RWPE2 (cell line): ENCODE measurements around the gene ZBTB4.
"Not testable (repeated sequence)": the region's sequence is repeated elsewhere in the genome, so short reads cannot be mapped to it uniquely, and the experiment has no call there.

Experiments used
- ATAC-seq: fragments of 200-7000 bp; cut with Tn5 transposase; 3 replicates; pipeline ENCODE4 v1.9.1; 2021; ENCODE audit warnings: low read depth
- DNase-seq: peaks from one replicate; pipeline ENCODE4 v3.0.0-alpha.2; 2020; ENCODE audit warnings: low spot score
- H3K27ac ChIP-seq: fragments of 450-650 bp; 2 replicates; pipeline ENCODE4 v1.5.1; 2017; ENCODE audit warnings: mild to moderate bottlenecking; ENCODE audit not compliant: poor library complexity, severe bottlenecking
- H3K27me3 ChIP-seq: fragments of 250-450 bp; sonication (Bioruptor Pico); 2 replicates; pipeline ENCODE4 v1.5.1; 2021; ENCODE audit warnings: mild to moderate bottlenecking, moderate library complexity; ENCODE audit not compliant: insufficient read depth, poor library complexity, severe bottlenecking
- H3K36me3 ChIP-seq: fragments of 250-450 bp; sonication (Bioruptor Pico); 2 replicates; pipeline ENCODE4 v1.5.1; 2020; ENCODE audit warnings: low read depth, mild to moderate bottlenecking, moderate library complexity
- H3K4me1 ChIP-seq: fragments of 250-450 bp; sonication (Bioruptor Pico); 2 replicates; pipeline ENCODE4 v1.5.1; 2021; ENCODE audit warnings: mild to moderate bottlenecking, moderate library complexity; ENCODE audit not compliant: insufficient read depth, poor library complexity, severe bottlenecking
- H3K4me3 ChIP-seq: fragments of 250-450 bp; sonication (Bioruptor Pico); 2 replicates; pipeline ENCODE4 v1.5.1; 2021; ENCODE audit warnings: mild to moderate bottlenecking, moderate library complexity; ENCODE audit not compliant: severe bottlenecking
- H3K9me3 ChIP-seq: fragments of 250-450 bp; sonication (Bioruptor Pico); 2 replicates; pipeline ENCODE4 v1.5.1; 2021; ENCODE audit warnings: mild to moderate bottlenecking, moderate library complexity; ENCODE audit not compliant: severe bottlenecking
- TF ChIP-seq, protein P1 (sequence below): fragments of 450-650 bp; IDR thresholded peaks from one replicate; pipeline ENCODE4 v1.5.1; 2017; ENCODE audit warnings: mild to moderate bottlenecking, moderate library complexity; ENCODE audit not compliant: poor library complexity, severe bottlenecking

The ZBTB4 gene

DNA sequence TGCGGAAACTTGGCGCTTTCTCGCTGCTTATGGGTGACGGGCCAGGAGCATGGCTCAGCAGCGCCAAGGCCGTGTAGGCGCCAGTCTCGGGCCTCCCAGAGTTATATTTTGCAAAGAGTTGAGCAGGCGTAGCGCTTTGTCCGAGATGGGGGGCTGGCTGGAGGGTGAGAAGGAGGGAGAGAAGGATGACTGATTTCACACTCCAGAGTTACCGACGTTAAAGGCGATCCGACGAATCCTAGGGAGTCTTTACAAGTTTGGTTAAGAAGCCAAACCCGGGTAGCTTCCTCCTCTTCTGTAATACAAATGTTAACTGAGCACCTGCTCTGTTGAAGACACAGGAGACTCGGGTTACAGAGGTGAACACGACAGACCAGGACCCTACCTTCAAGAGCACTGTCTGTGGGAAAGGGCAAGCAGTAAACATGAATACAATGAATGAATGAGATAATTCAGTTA lies 5.5 kb upstream of the ZBTB4 start:
- ATAC-seq = peak; percentile 1; the same call in 2 of the 3 replicates
- H3K27ac ChIP-seq = peak overlapping the region; percentile 84

DNA sequence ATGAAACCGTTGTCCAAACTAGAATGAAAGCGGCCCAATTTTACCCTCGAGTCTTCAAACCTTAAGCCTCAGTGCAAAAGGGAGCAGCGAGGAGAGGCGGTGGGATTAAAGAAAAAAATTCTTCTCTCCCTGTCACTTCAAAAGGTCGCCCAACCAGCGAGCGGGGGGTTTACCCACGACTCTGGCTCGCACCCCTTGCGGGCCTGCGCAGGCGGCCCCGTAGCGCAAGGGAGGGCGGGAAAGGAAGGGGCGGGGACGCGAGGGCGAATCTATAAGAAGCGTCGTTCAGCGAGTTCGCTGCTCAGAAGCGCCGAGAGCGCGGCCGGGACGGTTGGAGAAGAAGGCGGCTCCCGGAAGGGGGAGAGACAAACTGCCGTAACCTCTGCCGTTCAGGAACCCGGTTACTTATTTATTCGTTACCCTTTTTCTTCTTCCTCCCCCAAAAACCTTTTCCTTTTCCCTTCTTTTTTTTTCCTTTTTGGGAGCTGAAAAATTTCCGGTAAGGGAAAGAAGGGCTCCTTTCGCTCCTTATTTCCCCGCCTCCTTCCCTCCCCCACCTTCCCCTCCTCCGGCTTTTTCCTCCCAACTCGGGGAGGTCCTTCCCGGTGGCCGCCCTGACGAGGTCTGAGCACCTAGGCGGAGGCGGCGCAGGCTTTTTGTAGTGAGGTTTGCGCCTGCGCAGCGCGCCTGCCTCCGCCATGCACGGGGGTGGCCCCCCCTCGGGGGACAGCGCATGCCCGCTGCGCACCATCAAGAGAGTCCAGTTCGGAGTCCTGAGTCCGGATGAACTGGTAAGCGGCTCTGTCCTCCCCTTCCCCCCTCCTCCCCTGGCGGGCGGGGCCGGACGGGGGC lies 4.9 kb upstream of the ZBTB4 start, which contains the start of gene POLR2A:
POLR2A (plus strand) TSS at position 300 of the 852 bp plus-strand sequence.
- ATAC-seq = peak; percentile 66
- peaks cover 14% of the 10 kb centered on the region for H3K4me1 ChIP-seq
- TF ChIP-seq, protein P1, sequence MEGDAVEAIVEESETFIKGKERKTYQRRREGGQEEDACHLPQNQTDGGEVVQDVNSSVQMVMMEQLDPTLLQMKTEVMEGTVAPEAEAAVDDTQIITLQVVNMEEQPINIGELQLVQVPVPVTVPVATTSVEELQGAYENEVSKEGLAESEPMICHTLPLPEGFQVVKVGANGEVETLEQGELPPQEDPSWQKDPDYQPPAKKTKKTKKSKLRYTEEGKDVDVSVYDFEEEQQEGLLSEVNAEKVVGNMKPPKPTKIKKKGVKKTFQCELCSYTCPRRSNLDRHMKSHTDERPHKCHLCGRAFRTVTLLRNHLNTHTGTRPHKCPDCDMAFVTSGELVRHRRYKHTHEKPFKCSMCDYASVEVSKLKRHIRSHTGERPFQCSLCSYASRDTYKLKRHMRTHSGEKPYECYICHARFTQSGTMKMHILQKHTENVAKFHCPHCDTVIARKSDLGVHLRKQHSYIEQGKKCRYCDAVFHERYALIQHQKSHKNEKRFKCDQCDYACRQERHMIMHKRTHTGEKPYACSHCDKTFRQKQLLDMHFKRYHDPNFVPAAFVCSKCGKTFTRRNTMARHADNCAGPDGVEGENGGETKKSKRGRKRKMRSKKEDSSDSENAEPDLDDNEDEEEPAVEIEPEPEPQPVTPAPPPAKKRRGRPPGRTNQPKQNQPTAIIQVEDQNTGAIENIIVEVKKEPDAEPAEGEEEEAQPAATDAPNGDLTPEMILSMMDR = no peak

More for the DNA sequence above, 5.5 kb upstream of the ZBTB4 start:
- Histone ChIP-seq H3K4me3 (peak overlapping the region; percentile 72), H3K27me3 (no peaks in the 10 kb centered on the region), H3K9me3 (no peaks in the 10 kb centered on the region), H3K4me1 (peaks cover 14% of the 10 kb centered on the region), H3K36me3 (0 out of 2 replicates have a peak, but pooled peaks cover 4% of the 10 kb centered on the region)
- DNase-seq = no peak
- TF ChIP-seq, protein P1 = peak; percentile 19

DNA sequence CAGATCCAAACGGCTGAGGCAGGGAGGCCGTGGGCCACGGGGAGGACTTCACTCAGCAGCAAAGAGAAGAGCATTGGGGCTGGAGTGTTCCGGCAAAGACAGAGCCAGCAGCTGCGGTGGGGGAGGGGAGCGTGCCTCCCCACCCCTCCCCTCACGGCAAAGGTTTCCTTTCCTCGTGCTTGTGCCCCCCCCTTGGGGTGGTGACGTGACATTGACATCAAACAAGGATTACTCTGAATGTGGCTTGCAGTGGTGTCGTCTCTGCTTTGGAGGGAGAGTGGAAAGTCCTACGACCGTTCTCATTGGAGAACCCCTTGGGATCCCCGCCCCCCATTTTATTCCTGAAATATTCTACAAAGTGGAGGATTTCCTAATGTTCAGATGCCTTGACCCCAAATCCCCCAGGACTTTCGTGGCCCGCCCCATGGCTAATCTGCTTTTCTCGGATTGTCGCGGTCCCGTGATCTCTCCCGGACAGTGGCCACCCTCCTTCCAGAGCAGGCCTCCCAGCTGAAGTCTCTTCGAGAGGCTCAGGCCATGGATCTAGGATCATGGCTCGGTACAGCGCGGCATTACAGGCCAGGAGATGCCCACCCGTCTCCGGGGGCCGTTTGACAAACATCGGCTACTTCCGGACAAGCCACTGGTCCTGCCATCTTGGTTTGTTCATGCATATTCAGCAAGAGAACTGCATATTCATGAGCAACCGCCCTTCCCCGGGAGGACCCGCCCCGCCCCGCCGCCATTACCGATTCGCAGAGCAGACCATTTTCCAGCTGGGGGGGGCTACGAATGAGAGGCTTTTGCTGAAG lies 4.0 kb upstream of the ZBTB4 start:
- ATAC-seq = peak; percentile 57
- H3K4me3 ChIP-seq = peak overlapping the region; percentile 72
- 0 out of 2 replicates have a peak, but pooled peaks cover 3% of the 10 kb centered on the region for H3K36me3 ChIP-seq
- peak; percentile 89 for DNase-seq
- no peaks in the 10 kb centered on the region for H3K9me3 ChIP-seq
- TF ChIP-seq, protein P1 = no peak
- H3K27me3 ChIP-seq = no peaks in the 10 kb centered on the region
- peak overlapping the region; percentile 84 for H3K27ac ChIP-seq
- H3K4me1 ChIP-seq = peaks cover 14% of the 10 kb centered on the region

More for the DNA sequence above, 4.9 kb upstream of the ZBTB4 start, which contains the start of gene POLR2A:
- Histone ChIP-seq H3K9me3 (no peaks in the 10 kb centered on the region), H3K27me3 (no peaks in the 10 kb centered on the region), H3K4me3 (peak within 1 kb of the TSS; percentile 72), H3K36me3 (0 out of 2 replicates have a peak, but pooled peaks cover 3% of the 10 kb centered on the region), H3K27ac (peak within 1 kb of the TSS; percentile 84)
- peak; percentile 93 for DNase-seq

DNA sequence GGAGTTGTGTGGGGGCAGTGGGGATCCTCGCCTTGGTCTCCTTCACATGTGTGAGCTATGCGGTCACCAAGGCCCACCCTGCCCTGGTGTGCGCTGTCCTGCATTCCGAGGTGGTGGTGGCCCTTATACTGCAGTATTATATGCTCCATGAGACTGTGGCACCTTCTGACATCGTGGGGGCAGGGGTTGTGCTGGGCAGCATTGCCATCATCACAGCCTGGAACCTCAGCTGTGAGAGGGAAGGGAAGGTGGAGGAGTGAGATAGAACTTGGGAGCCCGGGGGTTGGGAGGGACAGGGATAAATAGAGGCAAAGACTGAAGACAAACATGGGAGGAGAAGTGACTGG lies 3.3 kb upstream of the ZBTB4 start:
- H3K4me3 ChIP-seq = not testable (repeated sequence)

DNA sequence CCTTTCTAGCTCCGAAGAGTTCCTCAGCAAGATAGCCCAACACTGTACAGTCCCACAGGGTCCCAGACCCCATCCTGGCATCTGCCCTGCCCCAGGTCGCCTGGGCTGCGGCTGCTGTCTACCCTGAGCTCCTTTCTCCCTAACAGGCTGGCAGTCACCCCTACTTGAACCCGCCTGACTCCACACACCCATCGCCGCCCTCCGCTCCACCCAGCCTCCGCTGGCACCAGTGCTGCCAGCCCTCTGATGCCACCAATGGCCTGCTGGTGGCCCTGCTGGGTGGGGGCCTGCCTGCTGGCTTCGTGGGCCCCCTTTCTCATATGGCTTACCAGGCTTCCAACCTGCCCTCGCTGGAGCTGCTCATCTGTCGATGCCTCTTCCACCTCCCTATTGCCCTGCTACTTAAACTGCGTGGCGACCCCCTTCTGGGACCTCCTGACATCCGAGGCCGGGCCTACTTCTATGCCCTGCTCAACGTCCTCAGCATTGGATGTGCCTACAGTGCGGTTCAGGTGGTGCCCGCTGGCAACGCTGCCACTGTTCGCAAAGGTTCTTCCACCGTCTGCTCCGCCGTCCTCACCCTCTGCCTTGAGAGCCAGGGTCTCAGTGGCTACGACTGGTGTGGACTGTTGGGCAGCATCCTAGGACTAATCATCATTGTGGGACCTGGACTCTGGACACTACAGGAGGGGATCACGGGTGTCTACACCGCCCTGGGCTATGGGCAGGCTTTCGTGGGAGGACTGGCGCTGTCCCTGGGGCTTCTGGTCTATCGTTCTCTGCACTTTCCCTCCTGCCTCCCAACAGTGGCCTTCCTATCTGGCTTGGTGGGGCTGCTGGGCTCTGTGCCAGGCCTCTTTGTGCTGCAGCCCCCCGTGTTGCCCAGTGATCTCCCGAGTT lies 2.7 kb upstream of the ZBTB4 start:
- not testable (repeated sequence) for ATAC-seq, DNase-seq, H3K9me3 ChIP-seq, H3K4me3 ChIP-seq, H3K27me3 ChIP-seq, H3K36me3 ChIP-seq
- peaks cover 17% of the 10 kb centered on the region for H3K4me1 ChIP-seq
- peak overlapping the region; percentile 95 for H3K27ac ChIP-seq

More for the DNA sequence above, 3.3 kb upstream of the ZBTB4 start:
- not testable (repeated sequence) for DNase-seq, ATAC-seq, H3K27me3 ChIP-seq, H3K36me3 ChIP-seq, H3K9me3 ChIP-seq
- peak overlapping the region; percentile 84 for H3K27ac ChIP-seq
- H3K4me1 ChIP-seq = peaks cover 14% of the 10 kb centered on the region

DNA sequence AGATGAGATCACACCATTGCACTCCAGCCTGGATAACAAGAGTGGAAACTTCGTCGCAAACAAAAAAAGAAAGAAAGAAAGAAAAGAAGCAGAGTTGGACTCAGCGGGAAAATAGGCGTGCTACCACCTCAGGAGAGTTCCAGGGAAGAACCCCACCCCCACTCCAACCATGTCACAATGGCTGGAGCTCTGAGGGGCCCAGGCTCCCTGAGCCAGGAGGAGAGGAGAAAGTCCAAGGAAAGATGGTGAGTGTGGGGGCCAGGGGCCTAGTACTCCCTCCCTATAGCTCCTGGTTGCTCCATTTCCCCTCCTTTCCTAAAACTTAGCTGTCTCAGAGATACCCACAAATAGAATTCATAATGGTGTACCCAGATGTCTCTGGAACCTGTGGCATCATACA lies 1.8 kb upstream of the ZBTB4 start, which contains the start of gene SLC35G6:
SLC35G6 (plus strand) TSS at position 172 of the 400 bp plus-strand sequence; CDS start at position 243, 71 bp downstream.
- not testable (repeated sequence) for H3K36me3 ChIP-seq, ATAC-seq, DNase-seq, H3K9me3 ChIP-seq, H3K27me3 ChIP-seq, H3K4me3 ChIP-seq
- H3K4me1 ChIP-seq = peaks cover 15% of the 10 kb centered on the region
- H3K27ac ChIP-seq = peak within 1 kb of the TSS; percentile 95
